Smooth muscle cell (in vitro differentiated cells): ENCODE data around the gene VAMP2. TPM values are rescaled to one million over a fixed set of nuclear protein-coding genes. Genes with fewer than 3 reads are reported as not detected.
"Not testable (repeated sequence)": the region's sequence is repeated elsewhere in the genome, so short reads cannot be mapped to it uniquely, and the experiment has no call there.

Experiments
- DNase-seq: peaks from one replicate; lab custom pipeline; 2025; ENCODE audit not compliant: unreplicated experiment; lab: John Stamatoyannopoulos, UW
- H2AFZ ChIP-seq: fragments of 200-600 bp; sonication (generic); 2 replicates; pipeline ENCODE4 v1.6.0; 2016; ENCODE audit warnings: antibody characterized with exemption, low read depth, mild to moderate bottlenecking
- H3F3A ChIP-seq: fragments of 200-600 bp; sonication (generic); 2 replicates; pipeline ENCODE4 v1.6.0; 2017; ENCODE audit warnings: antibody characterized with exemption, low read depth
- H3K27ac ChIP-seq: fragments of 200-600 bp; sonication (generic); 2 replicates; pipeline ENCODE4 v1.5.1; 2016; ENCODE audit warnings: low read depth, mild to moderate bottlenecking
- H3K27me3 ChIP-seq: fragments of 200-600 bp; sonication (generic); 2 replicates; pipeline ENCODE4 v1.6.1; 2016; ENCODE audit warnings: low read depth, mild to moderate bottlenecking
- H3K36me3 ChIP-seq: fragments of 200-600 bp; sonication (generic); 2 replicates; pipeline ENCODE4 v1.5.1; 2016; ENCODE audit warnings: low read depth
- H3K4me1 ChIP-seq: fragments of 200-600 bp; sonication (generic); 2 replicates; pipeline ENCODE4 v1.5.1; 2016; ENCODE audit warnings: low read depth
- H3K4me2 ChIP-seq: fragments of 200-600 bp; sonication (generic); 2 replicates; pipeline ENCODE4 v1.6.0; 2016; ENCODE audit warnings: mild to moderate bottlenecking
- H3K4me3 ChIP-seq: fragments of 200-600 bp; sonication (generic); 2 replicates; pipeline ENCODE4 v1.5.1; 2016; ENCODE audit warnings: mild to moderate bottlenecking
- H3K79me2 ChIP-seq: fragments of 200-600 bp; sonication (generic); 2 replicates; pipeline ENCODE4 v1.6.0; 2016; ENCODE audit warnings: low read depth, mild to moderate bottlenecking
- H3K9ac ChIP-seq: fragments of 200-600 bp; sonication (generic); 2 replicates; pipeline ENCODE4 v1.6.0; 2016; ENCODE audit warnings: low read depth
- H3K9me3 ChIP-seq: fragments of 200-600 bp; sonication (generic); replicated peaks from 2 replicates; pipeline ENCODE4 v1.5.1; 2016; ENCODE audit warnings: low read depth
- H4K20me1 ChIP-seq: fragments of 200-600 bp; sonication (generic); 2 replicates; pipeline ENCODE4 v1.6.0; 2016; ENCODE audit warnings: low read depth
- WGBS: methylation state at CpG from one replicate; pipeline ENCODE4 v1.1.7; 2016; ENCODE audit warnings: low lambda C conversion rate; 5-methylcytosine and 5-hydroxymethylcytosine counted together
- polyA plus RNA-seq: library from polyadenylated mRNA; unstranded; fragments of >200 nt; fragmentation: Nextera tagmentation; extraction: Ambion mirVana; gene quantifications from 2 replicates; pipeline ENCODE4 v1.2.1, GENCODE V29; 2016
- total RNA-seq: library from RNA; depleted of rRNA; stranded (reverse); fragments of >200 nt; gene quantifications from 2 replicates; pipeline ENCODE4 v1.2.3, GENCODE V29; 2014
- TF ChIP-seq, protein P1 (sequence below): fragments of 200-600 bp; sonication (generic); IDR thresholded peaks from 2 replicates; pipeline ENCODE4 v1.5.1; 2017; ENCODE audit warnings: borderline replicate concordance, mild to moderate bottlenecking, antibody characterized with exemption; ENCODE audit not compliant: insufficient read depth, poor library complexity, severe bottlenecking

The VAMP2 gene
- total and polyA plus RNA-seq, 2 experiments from 2014 or later, result 8.1 to 20.1 TPM

DNA sequence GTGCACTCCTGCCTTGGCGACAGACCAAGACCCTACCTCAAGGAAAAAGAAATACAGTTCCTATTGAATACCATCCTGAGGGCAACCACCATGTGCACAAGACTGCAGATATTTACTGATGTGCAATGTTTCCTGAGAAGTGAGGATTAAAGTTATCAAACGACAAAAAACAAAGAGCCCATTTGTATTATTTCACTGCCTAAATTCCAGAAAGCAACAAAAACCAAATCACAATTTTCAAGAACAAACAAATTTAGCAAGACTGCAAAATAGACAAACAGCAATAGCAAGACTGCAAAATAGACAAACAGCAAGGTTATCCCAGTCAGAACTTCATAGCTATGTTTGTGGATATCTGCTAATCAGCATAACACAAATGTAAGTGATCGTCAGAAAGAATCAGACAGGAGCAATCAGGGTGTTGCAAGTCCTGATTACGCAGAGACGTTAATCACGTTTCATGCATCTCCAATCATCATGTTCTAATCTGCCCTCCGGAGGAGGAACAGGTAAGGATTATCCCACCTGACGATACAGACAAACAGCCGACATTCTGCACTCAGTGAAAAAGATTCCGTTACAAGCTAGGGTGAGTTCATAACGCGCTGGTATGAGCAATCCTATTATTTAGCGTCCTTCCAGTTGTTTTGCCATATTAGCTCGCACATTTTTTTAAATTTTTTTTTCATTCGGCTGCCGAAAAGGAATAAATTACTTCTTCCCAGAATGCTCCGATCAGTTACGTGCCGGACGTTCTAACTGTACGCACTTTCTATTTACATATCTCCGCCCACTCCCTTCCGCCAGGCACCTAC lies 10.5 kb upstream of the VAMP2 start:
- under 1% methylated on average over 23 of the region's 23 CpGs for WGBS
- Histone ChIP-seq H3K4me3 (peak overlapping the region; percentile 65), H4K20me1 (no peaks in the 10 kb centered on the region), H3K36me3 (no peaks in the 10 kb centered on the region), H3K79me2 (no peaks in the 10 kb centered on the region), H3F3A (no peaks in the 10 kb centered on the region), H3K9ac (peak overlapping the region; percentile 97), H3K27ac (peak overlapping the region; percentile 98), H2AFZ (peak overlapping the region; percentile 41), H3K4me1 (peaks cover 16% of the 10 kb centered on the region), H3K4me2 (peak overlapping the region; percentile 92), H3K9me3 (no peaks in the 10 kb centered on the region), H3K27me3 (no peaks in the 10 kb centered on the region)
- DNase-seq, result peak; percentile 37
- TF ChIP-seq, protein P1, sequence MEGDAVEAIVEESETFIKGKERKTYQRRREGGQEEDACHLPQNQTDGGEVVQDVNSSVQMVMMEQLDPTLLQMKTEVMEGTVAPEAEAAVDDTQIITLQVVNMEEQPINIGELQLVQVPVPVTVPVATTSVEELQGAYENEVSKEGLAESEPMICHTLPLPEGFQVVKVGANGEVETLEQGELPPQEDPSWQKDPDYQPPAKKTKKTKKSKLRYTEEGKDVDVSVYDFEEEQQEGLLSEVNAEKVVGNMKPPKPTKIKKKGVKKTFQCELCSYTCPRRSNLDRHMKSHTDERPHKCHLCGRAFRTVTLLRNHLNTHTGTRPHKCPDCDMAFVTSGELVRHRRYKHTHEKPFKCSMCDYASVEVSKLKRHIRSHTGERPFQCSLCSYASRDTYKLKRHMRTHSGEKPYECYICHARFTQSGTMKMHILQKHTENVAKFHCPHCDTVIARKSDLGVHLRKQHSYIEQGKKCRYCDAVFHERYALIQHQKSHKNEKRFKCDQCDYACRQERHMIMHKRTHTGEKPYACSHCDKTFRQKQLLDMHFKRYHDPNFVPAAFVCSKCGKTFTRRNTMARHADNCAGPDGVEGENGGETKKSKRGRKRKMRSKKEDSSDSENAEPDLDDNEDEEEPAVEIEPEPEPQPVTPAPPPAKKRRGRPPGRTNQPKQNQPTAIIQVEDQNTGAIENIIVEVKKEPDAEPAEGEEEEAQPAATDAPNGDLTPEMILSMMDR, result no peak

DNA sequence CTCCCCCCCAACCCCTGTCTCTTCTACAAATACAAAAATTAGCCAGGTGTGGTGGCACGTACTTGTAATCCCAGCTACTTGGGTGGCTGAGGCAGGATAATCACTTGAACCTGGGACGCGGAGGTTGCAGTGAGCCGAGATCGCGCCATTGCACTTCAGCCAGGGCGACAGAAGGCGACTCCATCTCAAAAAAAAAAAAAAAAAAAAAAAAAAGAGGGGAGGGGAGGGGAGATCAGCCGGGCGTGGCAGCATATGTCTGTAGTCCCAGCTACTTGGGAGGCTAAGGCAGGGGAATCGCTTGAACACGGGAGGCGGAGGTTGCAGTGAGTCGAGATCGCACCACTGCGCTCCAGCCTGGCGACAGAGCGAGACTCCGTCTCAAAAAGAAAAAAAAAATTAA lies 7.4 kb upstream of the VAMP2 start:
- H3K27ac ChIP-seq, H4K20me1 ChIP-seq, H2AFZ ChIP-seq, H3K4me2 ChIP-seq, H3F3A ChIP-seq, H3K4me3 ChIP-seq, H3K9me3 ChIP-seq, DNase-seq, H3K27me3 ChIP-seq, H3K79me2 ChIP-seq, H3K9ac ChIP-seq, H3K36me3 ChIP-seq, H3K4me1 ChIP-seq: not testable (repeated sequence)
- 92% methylated on average over 19 of the region's 19 CpGs for WGBS

DNA sequence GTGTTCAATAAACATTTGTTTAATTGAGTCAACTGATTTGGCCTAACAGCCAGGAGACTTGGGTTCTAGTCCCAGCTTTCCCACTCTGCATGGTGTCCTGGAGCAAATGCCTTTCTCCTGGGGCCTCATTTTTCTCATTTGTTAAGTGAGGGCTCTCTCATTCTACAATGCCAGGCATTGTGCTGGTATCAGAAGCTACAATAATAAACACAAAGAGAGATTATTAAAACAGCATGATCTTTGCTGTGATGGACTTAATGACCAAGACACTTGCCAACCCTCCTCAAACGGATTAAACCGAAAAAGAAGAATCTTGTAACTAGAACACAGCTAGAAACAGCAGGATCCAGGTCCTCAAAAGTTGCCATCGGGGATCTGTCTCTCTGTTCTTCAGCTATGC lies 4.8 kb upstream of the VAMP2 start:
- no peak for DNase-seq
- Histone ChIP-seq H3K4me1 (peaks cover 17% of the 10 kb centered on the region), H3K27ac (no peak overlapping the region), H2AFZ (no peak overlapping the region), H3K36me3 (no peaks in the 10 kb centered on the region), H3K4me3 (no peak overlapping the region), H3K9ac (no peak overlapping the region), H3K4me2 (no peak overlapping the region), H4K20me1 (no peaks in the 10 kb centered on the region), H3K79me2 (peaks cover 6% of the 10 kb centered on the region), H3K9me3 (no peaks in the 10 kb centered on the region), H3F3A (no peaks in the 10 kb centered on the region), H3K27me3 (no peaks in the 10 kb centered on the region)
- TF ChIP-seq, protein P1, result no peak
- 80% methylated on average over 3 of the region's 3 CpGs for WGBS

DNA sequence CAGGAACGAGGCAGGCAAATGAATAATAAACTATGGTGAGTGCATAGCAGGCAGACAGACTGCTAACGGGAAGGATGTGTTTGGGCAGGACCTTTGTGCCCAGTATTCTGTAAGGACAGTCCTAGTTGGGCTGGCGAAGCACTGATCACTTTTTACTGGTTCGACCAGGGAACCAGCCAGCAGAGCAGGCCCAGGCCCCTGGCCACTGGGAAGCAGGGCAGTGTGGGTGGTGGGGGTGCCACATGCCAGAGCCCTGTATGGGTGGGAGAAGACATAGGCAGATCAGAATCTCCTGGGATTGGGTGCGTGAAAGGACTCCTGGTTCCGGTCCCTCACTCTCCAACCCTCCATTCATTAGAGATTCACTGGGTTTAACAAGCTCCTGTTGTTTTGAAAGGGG lies 4.0 kb upstream of the VAMP2 start:
- Histone ChIP-seq H3K4me3 (no peak overlapping the region), H4K20me1 (peaks cover 5% of the 10 kb centered on the region), H3K36me3 (no peaks in the 10 kb centered on the region), H3K4me2 (no peak overlapping the region), H3K4me1 (peaks cover 18% of the 10 kb centered on the region), H3K27me3 (no peaks in the 10 kb centered on the region), H3K9me3 (no peaks in the 10 kb centered on the region), H3K27ac (no peak overlapping the region), H3K79me2 (peaks cover 14% of the 10 kb centered on the region), H3F3A (no peaks in the 10 kb centered on the region), H3K9ac (no peak overlapping the region), H2AFZ (no peak overlapping the region)
- TF ChIP-seq, protein P1, result no peak
- no peak for DNase-seq
- WGBS, result 92% methylated on average over 6 of the region's 6 CpGs
